ENCODE results near the gene TTLL9. TPM values are rescaled to one million over a fixed set of nuclear protein-coding genes. Genes with fewer than 3 reads are reported as not detected.

TTLL9 gene
- total and polyA plus RNA-seq, 8 donors = 0.15 to 0.43 (median 0.18) TPM; not detected in 5

GRCh38 chr20:31853481-31853880 lies 17.0 kb upstream of the TTLL9 start:
- Histone ChIP-seq H3K4me1 (peaks cover 4 to 14% (median 13%) of the 10 kb centered on the region in 4 donors), H3K27me3 (peaks cover 0 to 87% (median 8%) of the 10 kb centered on the region in 3 donors), H3K27ac (no peak overlapping the region), H3K36me3 (no peaks in the 10 kb centered on the region), H3K4me3 (no peak overlapping the region), H3K9me3 (no peaks in the 10 kb centered on the region)
- intact Hi-C loops (cut with DNase I; ENCODE audit: low total_unique reads) = loop anchor here (5.0 kb wide), 1 partner anchor 99 kb away; the partner anchor contains the start of gene PDRG1
- DNase-seq = no peak
- TF ChIP-seq EP300 (IDR thresholded peaks at IDR 0.05) (no peak), CTCF (IDR thresholded peaks at IDR 0.05) (no peak), POLR2AphosphoS5 (IDR thresholded peaks at IDR 0.05) (no peak), POLR2A (IDR thresholded peaks at IDR 0.05) (no peak)
- 61 to 78% (median 76%) methylated on average over 7 of the region's 7 CpGs for WGBS, 5 donors

- 57 to 73% (median 64%) methylated on average over 3 of the region's 3 CpGs for WGBS, 5 donors
- intact Hi-C loops (cut with DNase I; ENCODE audit: low total_unique reads) = no loop called here
- Histone ChIP-seq H3K27ac (no peak overlapping the region), H3K27me3 (peaks cover 0 to 87% (median 10%) of the 10 kb centered on the region in 3 donors), H3K36me3 (no peaks in the 10 kb centered on the region), H3K4me1 (peaks cover 11 to 23% (median 20%) of the 10 kb centered on the region in 4 donors), H3K9me3 (no peaks in the 10 kb centered on the region), H3K4me3 (no peak overlapping the region)
- TF ChIP-seq CTCF (IDR thresholded peaks at IDR 0.05) = no peak
- TF ChIP-seq POLR2AphosphoS5 (IDR thresholded peaks at IDR 0.05) = no peak
- no peak for TF ChIP-seq EP300 (IDR thresholded peaks at IDR 0.05)
- no peak for TF ChIP-seq POLR2A (IDR thresholded peaks at IDR 0.05)
- DNase-seq = no peak
These were observed 13.9 kb upstream of the TTLL9 start for GRCh38 chr20:31856516-31856915.

DNA sequence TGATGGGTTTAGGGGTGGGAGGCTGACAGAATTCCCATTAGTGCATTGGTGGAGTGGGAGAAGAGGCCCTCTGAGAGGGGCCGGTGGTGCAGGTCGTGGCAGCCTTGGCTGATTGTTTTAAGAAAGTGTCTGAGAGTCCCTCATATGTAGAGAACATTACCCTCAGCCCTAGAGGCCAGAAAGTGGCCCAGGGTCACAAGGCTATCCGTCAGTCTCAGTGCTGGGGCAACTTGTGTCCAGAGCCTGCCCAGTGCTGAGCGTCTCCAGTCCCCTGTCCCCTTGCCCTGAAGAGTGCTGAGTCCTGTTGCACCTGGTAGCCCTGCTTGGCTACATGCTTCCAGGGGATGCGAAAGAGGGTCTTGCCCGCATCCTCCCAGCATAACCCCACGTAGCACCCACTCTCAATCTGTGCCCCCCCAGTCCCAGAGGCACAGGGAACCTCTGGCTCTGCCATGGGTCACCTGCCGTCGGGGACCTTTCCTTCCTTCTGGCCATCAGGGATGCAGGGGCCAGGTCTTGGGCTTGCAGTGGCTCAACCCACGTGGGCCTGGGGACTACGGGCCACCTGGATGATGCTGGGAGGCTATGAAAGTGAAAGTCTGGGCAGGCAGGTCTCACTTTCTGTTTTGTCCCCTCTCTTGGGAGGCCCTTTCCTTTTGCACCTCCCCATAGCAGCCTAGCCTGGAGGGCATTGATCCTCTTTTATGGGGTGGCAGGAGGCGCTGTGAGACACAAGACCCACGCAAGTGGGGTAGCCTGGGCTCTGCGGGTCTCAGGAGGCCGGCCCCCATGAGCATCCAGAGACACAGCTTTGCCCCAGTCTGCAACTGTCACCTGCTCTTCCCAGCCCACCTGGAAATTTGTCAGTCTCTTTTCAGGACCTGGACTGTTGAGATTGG lies 12.3 kb upstream of the TTLL9 start:
- no peak for TF ChIP-seq EP300 (IDR thresholded peaks at IDR 0.05)
- no peaks in the 10 kb centered on the region for H3K9me3 ChIP-seq
- no peaks in the 10 kb centered on the region for H3K36me3 ChIP-seq
- WGBS, 5 donors = 62 to 74% (median 70%) methylated on average over 14 to 15 of the region's 15 CpGs
- no peak for DNase-seq
- peaks cover 0 to 82% (median 14%) of the 10 kb centered on the region in 3 donors for H3K27me3 ChIP-seq
- no peak overlapping the region for H3K27ac ChIP-seq
- H3K4me1 ChIP-seq = peaks cover 11 to 20% (median 19%) of the 10 kb centered on the region in 4 donors
- intact Hi-C loops (cut with DNase I; ENCODE audit: low total_unique reads) = no loop called here
- H3K4me3 ChIP-seq = no peak overlapping the region

- intact Hi-C loops (cut with DNase I; ENCODE audit: low total_unique reads) = no loop called here
- Histone ChIP-seq H3K27ac (no peak overlapping the region), H3K4me1 (peaks cover 11 to 20% (median 19%) of the 10 kb centered on the region in 4 donors), H3K4me3 (no peak overlapping the region), H3K36me3 (no peaks in the 10 kb centered on the region), H3K27me3 (peaks cover 0 to 78% (median 14%) of the 10 kb centered on the region in 3 donors), H3K9me3 (no peaks in the 10 kb centered on the region)
- DNase-seq = no peak
- 20 to 50% (median 25%) methylated on average over 1 to 3 of the region's 3 CpGs for WGBS, 5 donors
- TF ChIP-seq EP300 (IDR thresholded peaks at IDR 0.05) (no peak), POLR2AphosphoS5 (IDR thresholded peaks at IDR 0.05) (no peak), CTCF (IDR thresholded peaks at IDR 0.05) (no peak), POLR2A (IDR thresholded peaks at IDR 0.05) (no peak)
These were observed 11.7 kb upstream of the TTLL9 start for GRCh38 chr20:31858760-31859083.

Data from stomach (tissue), 9 donors.